Loucy (cell line): ENCODE results near the gene NAA20.
"Not testable (repeated sequence)": the region's sequence is repeated elsewhere in the genome, so short reads cannot be mapped to it uniquely, and the experiment has no call there.

ENCODE experiments used
- H2AFZ ChIP-seq: fragments of 200-600 bp; sonication (generic); 2 replicates; pipeline ENCODE4 v1.6.0; 2016; ENCODE audit warnings: antibody characterized with exemption, mild to moderate bottlenecking, low read length, moderate library complexity
- H3F3A ChIP-seq: fragments of 200-600 bp; 2 replicates; pipeline ENCODE4 v1.6.0; 2016; ENCODE audit warnings: antibody characterized with exemption, low read depth, mild to moderate bottlenecking
- H3K27me3 ChIP-seq: fragments of 200-600 bp; sonication (generic); 2 replicates; pipeline ENCODE4 v1.6.1; 2014; ENCODE audit warnings: low read length, mild to moderate bottlenecking; ENCODE audit not compliant: insufficient read depth, poor library complexity, severe bottlenecking
- H3K36me3 ChIP-seq: fragments of 200-600 bp; sonication (generic); 2 replicates; pipeline ENCODE4 v1.6.1; 2016; ENCODE audit warnings: low read length; ENCODE audit not compliant: insufficient read depth
- H3K4me1 ChIP-seq: fragments of 200-600 bp; sonication (generic); 2 replicates; pipeline ENCODE4 v1.5.1; 2014; ENCODE audit warnings: low read length, mild to moderate bottlenecking; ENCODE audit not compliant: insufficient read depth, poor library complexity, severe bottlenecking
- H3K4me2 ChIP-seq: fragments of 200-600 bp; sonication (generic); 2 replicates; pipeline ENCODE4 v1.6.0; 2014; ENCODE audit warnings: antibody characterized with exemption, low read length, low read depth, mild to moderate bottlenecking; ENCODE audit not compliant: poor library complexity, severe bottlenecking
- H3K4me3 ChIP-seq: fragments of 200-600 bp; sonication (generic); 2 replicates; pipeline ENCODE4 v1.5.1; 2014; ENCODE audit warnings: low read length, mild to moderate bottlenecking, mixed read lengths; ENCODE audit not compliant: poor library complexity, severe bottlenecking
- H3K79me2 ChIP-seq: fragments of 200-600 bp; sonication (generic); 2 replicates; pipeline ENCODE4 v1.6.1; 2014; ENCODE audit warnings: low read length; ENCODE audit not compliant: insufficient read depth
- H3K9ac ChIP-seq: fragments of 200-600 bp; sonication (generic); 2 replicates; pipeline ENCODE4 v1.6.0; 2014; ENCODE audit warnings: mild to moderate bottlenecking, low read depth, low read length, moderate library complexity; ENCODE audit not compliant: poor library complexity, severe bottlenecking
- H3K9me2 ChIP-seq: fragments of 200-600 bp; sonication (generic); replicated peaks from 2 replicates; pipeline ENCODE4 v1.6.1; 2016; ENCODE audit warnings: low read depth, low read length, mixed read lengths
- H3K9me3 ChIP-seq: fragments of 200-600 bp; sonication (generic); 2 replicates; pipeline ENCODE4 v1.6.1; 2014; ENCODE audit warnings: mild to moderate bottlenecking, antibody characterized with exemption, low read length, low read depth; ENCODE audit not compliant: insufficient read depth
- H4K20me1 ChIP-seq: fragments of 200-600 bp; sonication (generic); 2 replicates; pipeline ENCODE4 v1.6.0; 2014; ENCODE audit warnings: antibody characterized with exemption, low read length, mild to moderate bottlenecking; ENCODE audit not compliant: insufficient read depth, poor library complexity, severe bottlenecking
- CTCF ChIP-seq: fragments of 200-600 bp; sonication (generic); conservative IDR thresholded peaks from 2 replicates; pipeline ENCODE4 v1.5.1; 2014; ENCODE audit warnings: mild to moderate bottlenecking, antibody characterized with exemption, low read length
- EZH2phosphoT487 ChIP-seq: fragments of 200-600 bp; IDR thresholded peaks from 2 replicates; pipeline ENCODE4 v1.6.1; 2018; ENCODE audit warnings: antibody characterized with exemption, mild to moderate bottlenecking, moderate library complexity, borderline replicate concordance

The NAA20 gene

GRCh38 chr20:20000211-20000968 is 16.8 kb upstream of the NAA20 start:
- Histone ChIP-seq H3K9ac (no peak overlapping the region), H4K20me1 (no peaks in the 10 kb centered on the region), H3K9me3 (no peaks in the 10 kb centered on the region), H3K36me3 (no peaks in the 10 kb centered on the region), H3K27me3 (no peaks in the 10 kb centered on the region), H3K4me2 (no peak overlapping the region), H3K79me2 (no peaks in the 10 kb centered on the region), H3F3A (no peaks in the 10 kb centered on the region), H3K4me1 (no peaks in the 10 kb centered on the region), H3K4me3 (no peak overlapping the region), H3K9me2 (no peaks in the 10 kb centered on the region), H2AFZ (peak overlapping the region; percentile 45; the same call in 1 of the 2 replicates)
- no peak for TF ChIP-seq CTCF
- TF ChIP-seq EZH2phosphoT487: no peak

GRCh38 chr20:20002101-20002998 is 14.8 kb upstream of the NAA20 start:
- H3K9me2 ChIP-seq: no peaks in the 10 kb centered on the region
- H3K27me3 ChIP-seq: no peaks in the 10 kb centered on the region
- no peaks in the 10 kb centered on the region for H3K79me2 ChIP-seq
- no peaks in the 10 kb centered on the region for H4K20me1 ChIP-seq
- no peak overlapping the region for H2AFZ ChIP-seq
- H3F3A ChIP-seq: no peaks in the 10 kb centered on the region
- H3K36me3 ChIP-seq: no peaks in the 10 kb centered on the region
- no peak overlapping the region for H3K4me2 ChIP-seq
- H3K9ac ChIP-seq: no peak overlapping the region
- no peak for TF ChIP-seq CTCF
- TF ChIP-seq EZH2phosphoT487: no peak
- no peaks in the 10 kb centered on the region for H3K4me1 ChIP-seq
- no peak overlapping the region for H3K4me3 ChIP-seq
- no peaks in the 10 kb centered on the region for H3K9me3 ChIP-seq

- no peak for TF ChIP-seq EZH2phosphoT487
- no peak for TF ChIP-seq CTCF
- H4K20me1 ChIP-seq: no peaks in the 10 kb centered on the region
- no peak overlapping the region for H3K4me2 ChIP-seq
- H3K9me2 ChIP-seq: no peaks in the 10 kb centered on the region
- H3K4me1 ChIP-seq: no peaks in the 10 kb centered on the region
- no peaks in the 10 kb centered on the region for H3K27me3 ChIP-seq
- H2AFZ ChIP-seq: no peak overlapping the region
- no peaks in the 10 kb centered on the region for H3F3A ChIP-seq
- no peak overlapping the region for H3K9ac ChIP-seq
- no peaks in the 10 kb centered on the region for H3K36me3 ChIP-seq
- H3K9me3 ChIP-seq: no peaks in the 10 kb centered on the region
- no peaks in the 10 kb centered on the region for H3K79me2 ChIP-seq
- H3K4me3 ChIP-seq: no peak overlapping the region
Observed at GRCh38 chr20:20003031-20003954, 13.9 kb upstream of the NAA20 start.

GRCh38 chr20:20003955-20004322 is 13.2 kb upstream of the NAA20 start:
- H3K9ac ChIP-seq, H3K4me1 ChIP-seq, H4K20me1 ChIP-seq, H3K36me3 ChIP-seq, H3K4me3 ChIP-seq, H3K9me3 ChIP-seq, H3K27me3 ChIP-seq, H3K79me2 ChIP-seq, H2AFZ ChIP-seq, H3K4me2 ChIP-seq, H3K9me2 ChIP-seq, H3F3A ChIP-seq: not testable (repeated sequence)
